GM18907 (cell line): ENCODE measurements around the gene SLC22A13.
"Not testable (repeated sequence)": the region's sequence is repeated elsewhere in the genome, so short reads cannot be mapped to it uniquely, and the experiment has no call there.

Source experiments
- ATAC-seq: cut with Tn5 transposase; IDR thresholded peaks from one replicate; pipeline ENCODE4 v1.9.1; 2021; ENCODE audit warnings: mild to moderate bottlenecking, moderate library complexity; ENCODE audit not compliant: unreplicated experiment

SLC22A13 gene

DNA sequence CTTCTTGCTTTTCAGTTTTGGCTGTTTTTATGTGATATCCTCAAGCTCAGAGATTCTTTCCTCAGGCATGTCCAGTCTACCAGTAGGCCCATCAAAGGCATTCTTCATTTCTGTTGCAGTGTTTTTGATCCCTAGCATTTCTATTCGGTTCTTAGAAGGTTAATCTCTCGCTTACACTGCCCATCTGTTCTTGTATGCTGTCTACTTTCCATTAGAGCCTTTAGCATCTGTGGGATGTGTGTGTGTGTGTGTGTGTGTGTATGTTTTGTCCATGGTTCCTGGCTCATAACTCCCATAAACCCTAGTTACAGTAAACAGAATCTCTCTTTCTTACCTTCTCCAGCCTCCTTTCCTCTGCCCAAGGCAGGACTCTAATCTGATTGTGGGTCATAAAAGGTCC is 5.1 kb upstream of the SLC22A13 start:
- ATAC-seq, result no peak

DNA sequence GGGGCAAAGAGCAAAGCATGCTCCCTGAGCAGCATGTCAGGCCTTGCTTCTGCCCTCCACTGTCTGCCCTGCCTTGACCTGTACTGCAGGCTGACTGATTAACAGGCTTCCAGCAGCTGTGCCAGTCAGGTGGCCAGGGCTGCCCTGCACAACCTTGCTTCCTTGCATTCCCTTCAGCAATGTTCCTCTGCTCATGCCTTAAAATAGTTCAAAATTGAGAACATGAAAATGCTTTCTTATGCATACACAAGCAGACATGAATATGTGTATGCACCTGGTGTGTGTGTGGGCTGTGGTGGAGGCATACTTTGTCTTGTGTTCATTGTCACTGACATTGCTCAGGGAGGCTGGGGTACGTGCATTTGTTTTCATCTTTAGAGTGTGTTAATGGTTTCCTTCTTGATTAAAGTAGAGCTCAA is 1.2 kb upstream of the SLC22A13 start:
- no peak for ATAC-seq

DNA sequence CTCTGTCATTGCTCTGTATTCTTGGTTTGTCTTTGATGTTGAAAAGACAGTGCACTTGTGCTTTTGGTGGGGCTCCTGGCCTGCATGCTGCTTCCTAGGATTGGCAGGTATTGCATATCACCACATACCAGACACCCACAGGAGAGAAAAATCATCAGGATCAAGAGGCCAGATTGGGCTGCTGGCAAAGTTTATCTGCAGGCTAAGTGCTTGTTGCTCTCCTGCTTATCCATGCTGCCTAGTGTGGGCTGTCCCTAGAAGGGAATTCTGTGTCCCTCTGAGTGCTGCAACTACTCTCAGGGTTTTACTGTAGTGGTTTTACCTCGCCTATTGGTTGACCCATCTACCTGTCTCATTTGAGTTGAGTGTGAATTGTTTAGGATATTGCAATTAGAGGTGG is 833 bp upstream of the SLC22A13 start:
- no peak for ATAC-seq

DNA sequence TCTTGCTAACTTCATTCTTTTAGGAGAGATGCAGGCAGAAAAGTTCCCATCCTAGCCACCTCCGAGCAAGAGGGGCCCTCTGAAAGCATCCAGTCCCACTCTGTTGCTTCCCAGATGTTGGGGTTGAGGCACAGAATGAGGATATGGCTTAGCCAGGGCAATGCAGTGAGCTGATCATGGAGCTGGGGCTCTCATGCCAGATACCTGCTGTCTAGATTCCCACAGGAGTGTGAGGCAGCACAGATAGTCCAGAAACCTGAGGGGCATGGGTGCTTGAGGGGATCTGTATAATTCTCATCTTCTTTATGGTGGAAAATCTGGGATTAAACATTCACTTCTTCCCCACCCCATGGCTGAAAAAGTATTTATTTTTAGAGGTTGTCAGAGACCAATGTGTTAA is 1.2 kb downstream of the SLC22A13 start:
- no peak for ATAC-seq

DNA sequence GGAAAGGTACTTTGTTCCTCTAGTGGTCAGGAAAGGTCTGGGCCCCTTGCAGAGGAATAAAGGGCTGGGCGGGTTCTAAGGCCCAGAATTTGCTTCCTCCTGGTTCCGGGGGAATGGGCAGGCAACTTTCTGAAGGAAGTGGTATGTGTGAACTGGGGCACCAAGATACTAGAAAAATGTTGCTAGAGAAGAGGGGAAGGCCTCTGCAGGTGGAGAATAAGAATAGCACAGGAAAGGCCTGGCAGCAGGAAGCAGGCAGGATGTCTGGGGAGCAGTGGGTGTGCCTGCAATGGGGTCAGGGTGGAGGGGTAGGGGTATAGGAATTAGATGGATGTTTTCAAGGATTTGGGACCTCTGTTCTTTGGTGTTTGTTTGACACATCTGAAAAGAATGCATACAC is 2.0 kb downstream of the SLC22A13 start:
- no peak for ATAC-seq

DNA sequence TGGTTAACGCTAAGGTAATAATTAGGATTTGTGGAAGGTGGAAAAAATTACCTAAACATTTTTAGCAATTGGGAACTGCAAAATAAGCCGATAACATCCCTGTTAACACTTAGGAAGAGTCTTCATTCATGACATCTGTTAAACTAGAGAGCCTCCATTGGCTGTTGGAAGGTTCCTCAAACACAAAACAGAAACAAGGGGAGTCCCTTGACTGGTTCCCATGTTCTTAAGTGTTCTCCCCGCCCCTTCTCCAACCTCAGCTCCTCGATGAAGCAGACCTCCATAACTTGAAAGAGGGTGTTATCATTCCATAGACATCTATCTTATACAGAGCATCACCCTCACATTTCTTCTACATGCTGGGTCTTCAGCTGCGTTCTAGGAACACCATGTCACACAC is 2.5 kb downstream of the SLC22A13 start:
- ATAC-seq, result no peak

DNA sequence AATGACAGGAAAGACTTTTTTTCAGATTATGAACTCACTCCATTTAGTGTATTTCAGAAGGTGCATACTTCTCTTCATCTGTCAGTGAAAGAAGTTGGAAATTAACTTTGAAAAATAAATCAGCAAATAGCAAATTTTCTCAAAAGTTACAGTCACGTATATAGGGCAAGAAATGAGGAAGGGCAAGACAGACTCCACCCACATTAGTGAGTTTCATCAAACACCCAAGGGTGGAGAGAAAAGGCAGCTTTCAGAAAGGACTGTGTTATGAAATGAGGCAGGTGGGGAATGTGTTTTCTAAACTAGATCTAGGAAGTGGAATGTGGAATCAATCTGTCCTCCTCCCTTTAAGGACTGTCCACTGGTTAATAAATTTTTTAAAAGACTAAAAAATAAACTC is 2.9 kb downstream of the SLC22A13 start:
- no peak for ATAC-seq

DNA sequence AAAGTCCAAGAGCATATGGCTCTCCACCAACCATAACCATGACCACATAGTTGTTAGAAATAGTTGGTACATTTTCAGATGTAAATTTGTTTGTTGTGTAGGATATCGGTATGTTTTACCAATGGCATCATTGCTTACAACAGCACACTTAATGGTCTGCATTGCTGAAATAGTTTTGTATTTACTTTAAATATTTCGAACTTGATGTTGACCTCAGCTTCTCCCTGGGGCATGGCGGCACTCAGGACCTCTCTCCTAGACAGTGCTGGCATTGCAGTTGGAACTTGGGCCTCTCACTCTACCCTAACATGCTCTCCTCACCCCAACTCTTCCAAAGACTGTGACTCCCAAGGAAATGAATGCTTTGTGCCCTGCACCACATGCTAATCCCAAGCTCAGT is 5.0 kb downstream of the SLC22A13 start:
- no peak for ATAC-seq

DNA sequence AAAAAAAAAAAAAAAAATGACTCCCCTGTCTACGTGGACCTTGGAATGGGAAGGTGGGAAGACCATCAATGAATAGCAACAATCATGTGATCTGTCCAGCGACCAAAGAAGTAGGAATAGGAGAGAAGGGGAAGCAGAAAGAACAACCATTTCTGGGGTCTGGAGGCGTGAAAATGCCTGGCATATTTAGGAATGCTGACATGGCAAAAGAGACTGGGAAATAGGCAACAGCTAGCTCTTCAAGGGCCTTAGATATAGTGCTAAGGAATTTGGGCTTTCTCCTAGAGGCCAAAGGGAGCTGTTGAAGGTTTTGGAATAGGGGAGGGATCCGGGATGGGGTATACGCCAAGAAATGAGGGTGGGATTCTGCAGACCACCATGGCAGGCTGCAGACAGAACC is 5.9 kb downstream of the SLC22A13 start:
- ATAC-seq, result no peak

DNA sequence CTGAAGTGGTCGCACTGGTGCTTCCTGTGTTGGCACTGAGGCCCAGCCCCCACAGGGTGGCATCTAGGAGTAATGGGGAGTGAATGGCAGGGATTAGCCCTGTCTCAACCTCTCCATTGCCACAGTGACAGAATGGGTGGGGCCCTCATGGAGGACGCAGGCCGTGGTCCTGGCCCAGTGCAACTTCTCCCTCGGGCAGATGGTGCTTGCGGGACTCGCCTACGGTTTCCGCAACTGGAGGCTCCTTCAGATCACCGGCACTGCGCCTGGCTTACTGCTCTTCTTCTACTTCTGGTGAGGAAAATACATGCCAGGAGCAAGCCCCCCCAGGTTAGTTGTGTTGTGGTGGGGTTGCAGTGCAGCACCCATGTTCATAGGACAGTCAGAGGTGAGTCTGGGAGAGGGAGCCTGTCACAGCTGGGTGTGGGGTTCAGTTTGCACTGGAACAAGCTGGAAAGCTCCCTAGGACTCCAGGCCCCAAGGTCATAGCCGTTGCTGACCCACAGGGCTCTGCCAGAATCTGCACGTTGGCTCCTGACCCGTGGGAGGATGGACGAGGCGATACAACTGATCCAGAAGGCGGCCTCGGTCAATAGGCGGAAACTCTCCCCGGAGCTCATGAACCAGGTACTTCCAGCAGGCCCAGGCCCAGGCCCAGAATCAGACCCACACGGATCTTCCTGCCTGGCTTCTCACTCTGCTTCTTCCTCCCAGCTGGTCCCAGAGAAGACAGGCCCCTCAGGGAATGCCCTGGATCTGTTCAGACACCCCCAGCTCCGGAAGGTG is 9.4 kb downstream of the SLC22A13 start:
- ATAC-seq, result no peak

DNA sequence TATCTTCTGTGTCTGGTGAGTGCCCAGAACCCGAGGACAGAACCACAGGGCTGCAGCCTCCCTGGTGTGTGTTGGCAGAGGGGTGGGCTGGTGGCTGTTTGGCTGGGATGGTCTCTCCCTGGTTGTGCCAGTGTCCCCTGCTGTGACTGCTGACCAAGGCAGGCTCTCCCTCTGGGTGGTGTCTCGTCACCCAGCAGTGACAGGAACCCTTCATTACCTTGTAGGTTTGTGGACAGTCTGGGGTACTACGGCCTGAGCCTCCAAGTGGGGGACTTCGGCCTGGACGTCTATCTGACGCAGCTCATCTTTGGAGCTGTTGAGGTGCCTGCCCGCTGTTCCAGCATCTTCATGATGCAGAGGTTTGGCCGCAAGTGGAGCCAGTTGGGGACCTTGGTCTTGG is 10.0 kb downstream of the SLC22A13 start:
- ATAC-seq, result no peak

DNA sequence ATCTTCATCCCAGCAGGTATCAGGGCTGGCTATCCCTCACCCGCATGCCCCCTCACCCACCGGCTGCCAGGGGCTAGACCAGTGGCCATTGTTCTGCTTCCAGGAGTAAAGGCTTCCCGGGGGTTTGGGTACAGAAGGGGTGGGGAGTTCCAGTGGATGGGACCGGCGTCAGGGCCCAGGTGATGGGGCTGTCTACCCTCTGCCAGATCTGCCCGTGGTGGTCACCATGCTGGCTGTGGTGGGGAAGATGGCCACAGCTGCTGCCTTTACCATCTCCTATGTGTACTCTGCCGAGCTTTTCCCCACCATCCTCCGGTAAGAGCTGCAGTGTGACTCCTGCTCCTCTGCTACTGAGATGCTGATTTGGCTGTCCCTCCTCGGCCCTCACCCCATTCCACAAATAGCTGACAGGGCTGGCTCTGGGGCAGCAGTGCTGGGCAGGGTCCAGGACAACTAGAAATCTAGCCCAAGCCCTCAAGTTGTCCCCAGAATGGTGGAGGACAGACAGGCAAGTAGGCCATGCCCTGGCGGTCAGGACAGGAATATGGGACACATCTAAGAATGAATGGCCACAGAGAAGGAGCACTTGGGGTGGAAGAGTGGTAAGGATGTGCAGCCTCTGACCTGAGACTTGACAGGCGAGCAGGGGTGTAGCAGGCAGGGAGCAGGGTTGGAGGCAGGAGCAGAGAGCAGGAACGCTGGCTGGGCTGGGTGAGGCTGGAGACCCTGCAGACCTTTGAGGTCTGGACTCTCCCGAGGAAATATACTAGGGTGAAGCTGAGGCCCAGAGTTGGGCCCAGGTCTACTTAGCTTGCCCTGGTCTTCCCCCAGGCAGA is 10.7 kb downstream of the SLC22A13 start:
- no peak for ATAC-seq

DNA sequence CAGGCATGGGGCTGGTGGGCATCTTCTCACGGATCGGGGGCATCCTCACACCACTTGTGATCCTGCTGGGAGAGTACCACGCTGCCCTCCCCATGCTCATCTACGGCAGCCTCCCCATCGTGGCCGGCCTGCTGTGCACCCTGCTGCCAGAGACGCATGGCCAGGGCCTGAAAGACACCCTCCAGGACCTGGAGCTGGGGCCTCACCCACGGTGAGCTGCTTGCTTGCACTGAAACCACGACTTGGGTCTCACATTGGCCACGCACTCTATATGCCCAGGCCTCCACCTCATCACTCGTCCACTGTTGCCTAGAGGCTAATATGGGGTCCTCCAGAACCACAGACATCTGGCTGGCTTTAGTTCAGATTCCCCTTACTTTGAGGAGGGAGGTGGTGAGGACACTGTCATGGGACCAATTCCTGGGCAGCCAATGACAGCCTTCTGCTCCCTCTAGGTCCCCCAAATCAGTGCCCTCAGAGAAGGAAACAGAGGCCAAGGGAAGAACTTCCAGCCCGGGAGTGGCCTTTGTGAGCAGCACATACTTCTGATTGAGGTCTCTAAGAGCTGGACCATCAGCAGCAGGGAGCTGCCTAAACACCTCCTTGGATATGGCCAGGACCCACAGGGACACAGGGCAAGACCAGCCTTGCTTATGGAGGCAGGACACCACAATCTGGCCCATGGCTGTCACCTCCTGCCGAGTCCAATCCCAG is 11.5 kb downstream of the SLC22A13 start:
- no peak for ATAC-seq

DNA sequence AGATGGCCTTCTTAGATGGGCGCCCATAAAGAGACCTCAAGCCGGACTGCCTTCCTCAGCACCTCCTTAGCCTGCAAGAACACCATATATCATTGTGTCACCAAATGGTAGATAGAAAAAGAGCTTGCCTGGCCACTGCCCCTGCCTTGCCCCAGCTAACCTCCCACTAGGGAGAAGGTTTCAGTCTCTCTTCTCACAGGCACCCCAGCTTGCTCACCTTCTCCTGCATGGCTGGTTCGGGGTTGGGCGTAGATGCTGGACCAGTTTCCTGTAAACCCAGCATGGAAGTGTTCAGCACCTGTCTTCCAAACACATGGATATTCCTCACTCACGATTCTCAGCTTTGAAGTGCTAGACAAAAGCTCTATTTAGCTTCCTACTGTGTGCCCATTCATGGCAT is 13.2 kb downstream of the SLC22A13 start:
- no peak for ATAC-seq

DNA sequence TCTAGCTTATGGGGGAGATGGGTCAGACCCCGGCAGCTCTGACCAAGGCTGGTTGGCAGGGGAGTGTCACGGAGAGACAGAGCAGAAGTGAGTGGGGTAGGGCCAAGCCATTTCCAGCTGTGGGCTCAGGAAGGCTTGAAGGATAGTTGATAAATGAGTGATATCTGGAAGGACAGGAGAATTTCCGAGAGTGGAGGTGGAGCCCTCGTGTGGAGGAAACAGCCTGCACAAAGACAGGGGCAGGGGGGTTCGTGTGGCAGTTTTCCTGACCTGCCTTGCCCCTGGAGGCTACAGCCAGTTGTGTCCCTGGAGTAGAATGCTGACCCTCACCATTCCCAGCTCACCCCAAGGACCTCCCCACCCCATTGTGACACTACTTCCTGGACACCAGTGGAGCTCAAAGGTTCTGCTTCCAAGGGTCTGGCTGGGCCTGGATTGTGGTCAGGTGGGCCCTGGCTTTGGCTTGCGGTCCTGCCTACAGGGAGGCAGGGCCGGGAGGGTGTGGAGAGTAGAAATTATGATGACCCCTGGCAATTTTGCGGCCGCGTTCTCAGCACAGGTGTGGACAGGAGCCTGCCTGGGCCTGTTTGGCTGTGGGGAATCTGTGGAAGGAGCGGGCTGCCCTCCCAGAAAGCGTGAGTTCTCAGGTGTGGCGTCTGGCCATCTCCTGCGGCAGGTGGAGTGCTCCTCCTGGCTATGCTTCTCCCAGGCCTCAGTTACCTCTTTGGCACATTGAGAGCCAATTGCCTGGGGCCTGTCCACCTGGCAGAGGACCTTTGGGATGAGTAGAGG is 16.5 kb downstream of the SLC22A13 start, which contains the start of gene SLC22A14:
TSS of gene SLC22A14 (plus strand) at position 400 of the 792 bp plus-strand sequence. CDS start 23,733 bp downstream, outside the sequence.
- ATAC-seq, result no peak

DNA sequence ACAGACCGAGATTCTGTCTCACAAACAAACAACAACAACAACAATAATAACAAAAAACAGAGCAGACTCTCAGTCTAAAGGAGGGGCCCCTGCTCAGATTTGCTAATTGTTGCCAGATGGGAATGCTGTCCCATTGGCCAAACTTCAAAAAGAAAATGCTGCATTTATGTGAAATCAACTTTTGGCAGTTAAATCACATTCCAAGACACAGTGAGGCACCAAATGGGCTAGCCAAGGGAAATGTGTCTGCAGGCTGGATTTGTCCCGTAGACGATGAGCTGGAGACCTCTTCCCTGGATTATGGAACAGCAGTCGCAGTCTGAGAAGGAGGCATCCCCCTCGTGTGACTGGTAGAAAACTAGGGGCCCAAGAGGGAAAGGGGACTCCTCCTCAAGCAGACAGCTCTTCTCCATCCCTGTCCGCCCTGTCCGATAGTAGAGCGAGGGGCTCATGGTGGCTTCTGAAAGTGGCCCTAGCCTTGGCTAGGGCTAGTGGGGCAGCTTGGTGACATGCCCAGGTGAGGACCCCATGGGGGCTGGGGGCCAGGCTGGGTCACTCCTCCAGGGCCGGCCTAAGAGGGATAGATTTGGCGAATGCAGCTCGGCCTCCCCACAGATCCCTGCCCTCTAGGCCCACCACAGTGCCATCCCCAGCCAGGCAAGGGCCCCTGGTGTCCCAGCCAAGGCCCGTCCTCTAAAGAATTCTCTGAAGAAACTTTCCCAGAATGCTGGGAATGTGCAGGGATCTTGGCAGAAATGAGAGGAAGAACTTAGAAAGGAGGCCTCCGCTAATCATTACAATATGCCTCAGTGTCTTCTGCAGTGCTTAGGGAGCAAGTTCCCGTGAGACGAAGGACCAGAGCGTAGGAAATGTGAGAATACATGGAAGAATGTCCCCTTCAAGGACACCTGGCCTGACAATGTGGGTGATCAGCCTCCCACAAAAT is 18.5 kb downstream of the SLC22A13 start:
- no peak for ATAC-seq

DNA sequence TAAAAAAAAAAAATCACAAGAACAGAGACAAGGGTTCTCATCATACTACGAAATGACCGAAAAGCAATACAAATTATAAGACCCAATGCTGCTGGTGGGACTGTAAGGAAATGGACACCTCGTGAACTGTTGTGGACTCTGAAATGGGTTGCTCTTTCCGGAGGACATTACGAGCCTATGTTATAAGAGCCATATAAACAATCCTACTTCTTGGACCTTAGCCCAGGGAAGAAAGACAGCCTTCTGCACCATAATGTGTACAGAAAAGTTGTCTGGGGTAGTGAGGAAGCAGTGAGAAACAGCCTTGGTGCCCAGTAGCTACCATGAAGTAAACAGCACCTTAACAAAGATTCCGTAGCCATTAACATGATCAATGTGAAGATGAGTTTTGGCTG is 19.1 kb downstream of the SLC22A13 start:
- no peak for ATAC-seq

DNA sequence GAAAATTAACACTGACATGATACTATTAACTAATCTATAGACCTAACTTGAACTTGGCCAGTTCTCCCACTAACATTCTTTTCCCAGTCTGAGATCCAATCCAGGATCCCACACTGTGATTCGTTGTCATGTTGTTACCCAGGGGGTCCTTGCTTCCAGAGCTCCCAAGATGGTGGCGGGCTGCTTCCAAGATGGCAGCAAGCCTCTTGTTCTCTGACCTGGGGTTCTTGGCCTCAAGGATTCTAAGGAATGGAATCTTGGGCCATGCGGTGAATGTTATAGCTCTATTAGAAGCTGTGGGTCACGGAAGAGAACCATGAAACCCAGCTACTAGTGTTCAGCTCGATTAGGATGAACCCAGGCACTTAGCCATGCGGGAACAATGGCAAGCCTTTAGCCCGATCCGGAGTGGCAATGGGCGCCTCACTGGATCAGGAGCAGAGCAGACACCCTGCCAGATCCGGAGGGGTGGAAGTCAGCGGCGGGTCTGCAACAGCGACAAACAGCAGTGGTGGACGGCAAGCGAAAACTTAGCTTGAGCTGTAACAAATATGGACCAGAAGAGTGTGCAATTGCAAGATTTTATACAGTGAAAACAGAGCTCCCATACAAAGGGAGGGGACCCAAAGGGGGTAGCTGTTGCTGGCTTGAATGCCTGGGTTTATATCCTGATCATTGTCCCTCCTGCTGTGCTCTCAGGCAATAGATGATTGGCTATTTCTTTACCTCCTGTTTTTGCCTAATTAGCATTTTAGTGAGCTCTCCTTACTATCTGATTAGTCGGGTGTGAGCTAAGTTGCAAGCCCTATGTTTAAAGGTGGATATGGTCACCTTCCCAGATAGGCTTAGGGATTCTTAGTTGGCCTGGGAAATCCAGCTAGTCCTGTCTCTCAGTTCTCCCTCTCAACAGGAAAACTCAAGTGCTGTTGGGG is 23.9 kb downstream of the SLC22A13 start:
- ATAC-seq, result not testable (repeated sequence)
